Activated T-cell treated with anti-CD3 and anti-CD28 coated beads for 4 hours (primary cell): ENCODE results near the gene CFAP410.
A peak's percentile ranks its signal among the peaks of the same experiment; 100 is the strongest.

Experiments
- DNase-seq: peaks from one replicate; pipeline ENCODE4 v3.0.0-alpha.2; 2020

Gene CFAP410

DNA sequence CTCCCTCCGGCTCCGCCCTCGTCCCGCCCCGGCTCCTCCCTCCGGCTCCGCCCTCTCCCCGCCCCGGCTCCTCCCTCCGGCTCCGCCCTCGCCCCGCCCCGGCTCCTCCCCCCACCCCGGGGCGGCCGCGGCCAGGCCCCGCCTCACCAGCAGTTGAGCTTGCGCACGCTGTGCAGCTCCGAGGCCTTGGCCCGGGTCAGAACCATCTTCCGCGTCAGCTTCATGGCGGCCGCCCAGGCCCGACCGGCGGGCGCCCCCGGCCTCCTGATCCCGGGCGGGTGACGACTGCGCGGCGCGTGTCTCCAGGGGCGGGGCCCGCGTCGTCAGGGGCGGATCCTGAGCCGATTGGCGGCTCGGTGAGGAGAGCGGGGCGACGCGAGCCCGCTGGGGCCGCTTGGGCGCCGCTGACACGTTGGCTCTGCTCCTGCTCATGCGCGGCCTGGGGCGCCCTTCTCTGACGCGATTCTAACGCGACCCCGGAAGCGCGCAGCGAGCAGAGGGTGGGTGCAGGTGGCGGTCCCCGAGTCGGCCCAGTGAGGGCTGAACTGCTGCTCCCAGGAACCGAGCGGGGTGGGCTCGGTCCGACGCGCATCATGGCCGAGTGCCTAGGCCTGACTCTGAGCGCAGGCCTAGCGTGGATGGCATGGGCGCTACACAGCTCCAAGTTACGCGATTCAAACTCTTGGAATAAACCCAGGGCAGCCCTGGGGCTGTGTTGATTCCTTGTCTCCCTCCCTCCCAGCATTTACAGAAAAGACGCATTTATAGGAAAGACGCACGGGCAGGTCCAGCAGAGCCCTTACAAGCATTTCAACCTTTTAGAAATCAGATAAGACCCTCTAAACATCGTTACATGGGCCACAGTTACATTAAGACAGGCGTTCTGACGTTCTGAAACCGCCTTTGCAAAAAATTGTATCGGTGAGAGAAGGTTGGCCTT is at the start of gene CFAP410:
CFAP410 (minus strand) TSS at position 420 of the 940 bp plus-strand sequence; CDS start at position 224, 196 bp downstream.
- DNase-seq = peak; percentile 92

DNA sequence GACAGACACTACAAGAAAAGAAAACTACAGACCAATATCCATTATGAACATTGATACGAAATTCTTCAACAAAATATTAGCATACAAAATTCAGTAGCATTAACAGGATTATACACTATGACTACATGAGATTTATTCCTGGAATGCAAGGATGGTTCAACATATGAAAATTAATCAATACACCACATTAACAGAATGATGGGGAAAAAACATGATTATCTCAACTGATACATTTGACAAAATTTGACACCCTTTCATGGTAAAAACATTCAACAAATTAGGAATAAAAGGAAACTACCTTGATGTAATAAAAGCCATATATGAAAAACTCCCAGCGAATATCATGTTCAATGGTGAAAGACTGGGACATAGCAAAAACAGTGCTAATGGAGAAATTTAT is 45.8 kb upstream of the CFAP410 start:
- DNase-seq = no peak

DNA sequence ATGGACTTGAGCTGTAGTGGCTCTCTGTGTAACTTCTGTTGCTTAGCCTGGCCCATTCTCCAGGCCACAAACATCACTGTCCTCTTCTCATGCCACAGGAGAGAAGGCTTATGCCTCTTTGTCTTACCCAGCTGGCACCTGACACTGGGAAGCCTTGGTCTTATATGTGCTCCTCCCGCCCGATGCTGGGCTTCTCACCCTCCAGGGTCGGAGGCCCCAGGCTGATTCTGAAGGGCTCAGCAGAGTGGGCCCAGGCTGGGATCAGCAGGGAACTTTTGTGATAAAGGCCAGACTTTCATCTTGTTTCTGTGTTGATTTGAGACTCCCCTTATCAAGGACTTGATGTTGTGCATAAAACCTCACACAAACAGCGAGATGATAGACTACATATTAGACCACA is 44.0 kb upstream of the CFAP410 start:
- DNase-seq = no peak

DNA sequence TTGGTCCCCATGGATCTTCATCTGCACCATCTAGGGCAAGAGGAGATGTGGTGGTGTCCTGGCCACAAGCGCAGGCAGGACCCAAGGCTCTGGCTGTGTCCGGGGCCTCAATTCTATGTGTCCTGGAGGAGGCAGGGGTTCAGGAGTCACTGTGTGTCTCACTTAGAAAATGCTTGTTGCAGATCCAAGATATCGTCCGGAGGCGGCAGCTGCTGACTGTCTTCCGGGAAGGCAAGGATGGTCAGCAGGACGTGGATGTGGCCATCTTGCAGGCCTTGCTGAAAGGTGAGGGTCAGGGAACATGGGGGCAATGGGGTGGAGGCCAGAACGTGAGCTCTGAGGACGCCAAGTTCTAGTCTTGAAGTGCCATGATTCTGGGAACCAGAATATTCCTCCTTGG is 43.3 kb upstream of the CFAP410 start:
- DNase-seq = no peak

DNA sequence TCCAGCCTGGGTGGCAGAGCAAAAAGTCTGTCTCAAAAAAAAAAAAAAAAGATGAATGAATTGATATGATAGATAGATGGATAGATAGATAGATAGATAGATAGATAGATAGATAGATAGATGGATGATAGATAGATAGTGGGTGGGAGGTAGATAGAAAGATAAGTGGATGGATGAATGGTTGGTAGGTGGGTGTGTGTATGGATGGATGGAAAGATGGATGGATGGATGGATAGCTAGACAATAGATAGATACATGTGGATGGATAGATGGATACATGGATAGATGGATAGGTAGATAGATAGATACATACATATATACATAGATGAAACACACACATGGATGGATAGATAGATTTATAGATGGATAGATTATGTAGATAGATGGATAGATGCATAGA is 42.7 kb upstream of the CFAP410 start:
- DNase-seq = no peak

DNA sequence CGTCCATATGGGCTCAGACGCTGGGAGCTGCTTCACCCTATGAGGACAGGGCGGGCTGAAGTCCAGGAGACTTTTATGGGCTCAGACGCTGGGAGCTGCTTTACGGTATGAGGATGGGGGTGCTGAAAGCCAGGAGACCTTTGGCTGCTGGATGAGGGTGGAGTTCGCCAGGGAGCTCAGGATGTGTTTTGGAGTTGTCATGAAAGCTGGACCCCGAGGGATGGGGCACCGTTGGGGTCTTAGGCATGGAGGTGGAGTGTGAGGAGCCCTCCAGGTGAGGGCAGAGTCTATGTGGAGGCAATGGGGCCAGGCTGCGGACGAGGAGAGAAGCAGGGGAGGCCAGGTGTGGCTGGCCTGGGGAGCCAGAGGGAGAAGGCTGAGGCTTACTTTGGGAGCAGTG is 41.7 kb upstream of the CFAP410 start:
- DNase-seq = no peak

DNA sequence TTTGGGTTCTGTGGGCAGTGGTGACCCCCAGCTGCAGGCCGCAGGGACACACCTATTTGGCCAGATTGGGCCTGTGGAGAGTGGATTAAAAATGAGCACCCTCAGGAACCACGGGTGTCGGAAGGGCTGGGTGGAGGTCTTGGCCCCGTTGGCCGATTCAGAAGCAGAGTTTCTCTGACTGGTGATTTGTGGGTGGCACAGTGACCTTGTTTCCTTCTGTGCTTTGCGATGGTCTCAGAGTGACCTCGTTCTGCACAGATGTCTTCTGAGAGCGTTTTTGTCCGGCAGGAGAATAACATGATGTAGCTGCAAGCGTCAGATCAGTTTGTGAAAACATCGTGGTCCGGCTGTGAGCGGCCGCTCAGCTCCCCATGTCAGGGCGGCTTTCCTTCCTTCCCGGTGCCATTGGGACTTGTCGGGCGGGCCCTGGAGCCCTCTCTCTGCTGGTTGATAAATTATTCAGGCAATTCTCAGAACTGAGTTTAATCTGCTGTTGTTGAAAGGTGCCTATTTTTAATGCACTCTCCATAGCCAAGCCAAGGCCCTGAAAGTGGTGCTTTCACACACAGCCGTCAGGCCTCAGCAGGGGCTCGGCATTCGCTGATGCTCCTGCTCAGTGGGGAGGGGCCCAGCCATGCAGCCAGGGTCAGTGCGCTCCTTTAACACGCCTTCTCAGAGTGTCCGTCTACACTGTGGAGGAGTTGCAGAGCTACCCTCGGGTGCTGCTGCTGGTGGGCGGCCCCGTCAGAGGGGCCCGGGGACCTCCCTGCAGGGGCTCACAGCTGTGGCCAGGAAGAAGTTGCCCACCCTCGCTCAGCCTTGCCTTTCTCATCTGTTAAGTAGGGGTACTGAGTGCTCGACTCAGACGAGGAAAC is 41.0 kb upstream of the CFAP410 start:
- no peak for DNase-seq

DNA sequence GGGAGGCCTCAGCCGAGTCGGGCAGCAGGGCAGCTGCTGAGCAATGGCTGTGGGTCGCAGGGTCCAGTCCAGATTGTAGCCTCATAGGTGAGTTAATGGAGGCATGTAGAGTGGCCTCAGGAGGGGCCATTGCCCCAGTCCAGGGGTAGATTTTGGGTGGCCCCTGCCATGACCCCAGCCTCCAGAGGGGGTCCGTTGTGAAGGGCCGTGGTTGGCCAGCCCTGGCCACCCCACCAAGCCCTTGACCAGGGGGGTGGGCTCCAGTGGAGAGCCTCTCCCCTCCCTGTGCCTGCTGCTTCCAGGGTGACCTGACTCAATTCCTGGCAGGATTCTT is 40.3 kb upstream of the CFAP410 start:
- no peak for DNase-seq

DNA sequence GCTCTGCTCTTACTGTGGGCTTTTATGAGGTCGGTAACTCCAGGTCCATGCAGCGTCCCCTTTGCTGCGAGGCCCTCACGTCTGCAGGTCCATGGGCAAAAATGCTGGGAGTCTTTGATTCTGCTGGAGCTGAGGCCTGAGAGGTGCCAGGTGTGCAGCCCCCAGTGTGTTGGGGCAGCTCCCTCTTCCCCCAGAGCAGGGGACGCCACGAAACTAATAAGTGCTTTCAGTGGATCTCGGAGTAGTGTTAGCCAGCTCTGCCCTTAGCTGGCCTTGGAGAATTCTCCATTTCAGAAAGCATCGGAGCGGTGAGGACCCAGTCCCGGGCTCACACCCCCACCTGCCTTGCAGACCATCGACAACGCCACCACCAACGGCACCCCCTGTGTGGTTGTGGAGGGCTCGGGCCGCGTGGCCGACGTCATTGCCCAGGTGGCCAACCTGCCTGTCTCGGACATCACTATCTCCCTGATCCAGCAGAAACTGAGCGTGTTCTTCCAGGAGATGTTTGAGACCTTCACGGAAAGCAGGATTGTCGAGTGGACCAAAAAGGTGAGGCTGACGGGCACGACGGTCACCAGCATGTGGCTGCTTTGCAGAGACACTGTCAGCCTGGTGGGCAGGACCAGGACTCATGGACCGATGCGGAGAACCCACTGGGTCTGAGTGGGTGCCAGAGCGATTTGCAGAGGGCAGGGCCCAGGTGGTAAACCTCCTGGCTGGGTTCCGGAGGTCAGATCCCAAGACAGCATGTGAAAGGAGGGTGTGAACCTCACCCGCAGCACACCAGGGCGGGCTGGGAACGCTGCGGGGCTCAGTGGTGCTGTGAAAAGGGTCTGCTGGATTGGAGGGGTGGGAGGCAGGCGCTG is 39.7 kb upstream of the CFAP410 start:
- DNase-seq = no peak

DNA sequence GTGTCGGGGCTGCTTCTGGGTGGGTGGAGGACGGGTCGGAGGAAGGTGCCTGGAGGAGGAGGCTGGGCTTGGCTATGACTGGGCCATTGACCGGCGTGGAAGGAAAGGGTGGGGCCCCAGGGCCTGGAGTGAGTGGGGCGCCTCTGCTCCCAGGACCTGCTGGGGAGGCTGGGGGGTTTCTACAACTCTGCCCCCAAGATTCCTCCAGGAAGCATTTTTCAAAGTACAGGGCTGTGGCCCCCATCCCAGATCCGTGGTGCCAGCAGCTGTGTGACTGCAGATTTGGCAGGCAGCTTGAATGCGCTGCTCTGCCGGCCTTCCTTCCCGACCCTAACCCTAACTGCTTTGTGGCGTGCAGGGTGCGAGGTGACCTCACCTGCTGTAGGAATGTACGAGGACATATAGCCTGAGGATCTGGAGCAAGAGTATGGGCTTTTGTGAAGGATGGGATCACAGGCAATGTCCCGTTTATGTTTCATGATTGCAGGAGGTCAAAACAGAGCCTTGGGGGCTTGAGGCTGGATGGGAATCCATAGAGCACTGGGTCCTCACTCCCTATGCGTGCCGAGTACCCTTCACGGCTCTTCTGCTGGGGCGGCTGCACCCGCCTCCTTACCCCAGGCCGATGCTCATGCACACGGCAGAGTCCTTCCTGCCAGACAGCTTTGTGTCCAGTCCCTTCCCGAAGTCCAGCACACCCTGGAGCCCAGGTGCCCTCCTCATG is 38.9 kb upstream of the CFAP410 start:
- DNase-seq = no peak

DNA sequence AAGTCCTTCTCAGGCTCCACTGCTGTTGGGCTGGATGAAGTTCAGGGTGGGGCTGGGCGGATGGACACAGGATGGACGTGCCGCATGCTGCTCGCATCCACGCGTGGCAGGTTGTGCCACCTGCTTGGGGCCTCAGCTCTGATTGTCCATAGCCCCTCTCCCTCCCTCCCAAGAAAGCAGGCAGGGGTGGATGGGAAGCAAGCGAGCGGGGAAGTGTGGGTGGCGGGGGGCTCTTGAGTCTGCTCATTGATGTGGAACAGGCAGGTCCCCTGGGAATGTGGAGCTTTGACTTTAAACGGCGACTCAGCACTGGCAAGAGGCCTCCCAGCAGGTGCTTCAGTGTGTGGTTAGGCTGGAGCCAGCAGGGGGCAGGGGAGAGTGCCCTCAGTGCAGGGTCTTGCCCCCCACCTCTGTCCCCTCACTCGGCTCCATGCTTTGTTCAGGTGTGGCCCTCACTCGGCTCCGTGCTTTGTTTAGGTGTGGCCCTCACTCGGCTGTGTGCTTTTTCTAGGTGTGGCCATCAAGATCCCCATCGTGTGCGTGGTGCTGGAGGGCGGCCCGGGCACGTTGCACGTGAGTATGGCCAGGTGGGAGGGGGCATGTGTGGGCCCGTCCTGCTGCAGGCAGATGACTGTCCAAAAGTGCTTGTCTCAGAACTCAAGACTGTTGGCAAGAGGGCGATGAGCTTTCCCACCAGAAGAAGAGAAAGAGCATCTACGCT is 38.2 kb upstream of the CFAP410 start:
- no peak for DNase-seq

DNA sequence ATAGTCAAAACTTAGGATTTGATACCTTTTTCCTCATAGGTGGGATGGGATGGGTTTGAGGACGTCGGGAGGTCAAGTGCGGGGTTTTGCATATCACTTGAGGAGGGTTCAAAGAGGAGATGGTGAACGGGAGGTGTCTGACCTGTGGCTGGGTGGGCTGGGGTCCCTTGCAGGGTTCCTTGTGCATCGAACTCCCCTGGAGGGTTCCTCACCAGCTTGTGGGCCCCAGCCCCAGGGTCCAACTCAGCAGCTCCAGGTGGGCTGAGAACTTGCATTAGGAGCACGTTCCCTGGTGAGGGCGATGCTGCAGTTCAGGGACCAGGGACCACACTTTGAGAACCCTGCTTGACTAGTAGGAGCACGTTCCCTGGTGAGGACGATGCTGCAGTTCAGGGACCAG is 37.4 kb upstream of the CFAP410 start:
- no peak for DNase-seq

DNA sequence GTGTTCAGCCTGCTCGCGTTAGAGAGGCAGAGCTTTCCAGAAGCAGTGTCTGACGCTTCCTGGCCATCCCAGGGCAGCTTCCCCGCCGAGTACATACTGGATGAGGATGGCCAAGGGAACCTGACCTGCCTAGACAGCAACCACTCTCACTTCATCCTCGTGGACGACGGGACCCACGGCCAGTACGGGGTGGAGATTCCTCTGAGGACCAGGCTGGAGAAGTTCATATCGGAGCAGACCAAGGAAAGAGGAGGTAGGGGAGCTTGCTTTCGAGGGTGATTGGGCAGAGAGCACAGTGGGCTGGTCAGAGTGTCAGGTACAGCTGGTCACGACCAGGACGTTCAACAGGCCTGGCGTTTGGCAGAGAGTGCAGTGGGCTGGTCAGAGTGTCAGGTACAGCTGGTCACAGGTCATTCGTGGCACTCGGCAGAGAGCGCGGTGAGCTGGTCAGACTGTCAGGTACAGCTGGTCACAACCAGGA is 36.6 kb upstream of the CFAP410 start:
- no peak for DNase-seq

DNA sequence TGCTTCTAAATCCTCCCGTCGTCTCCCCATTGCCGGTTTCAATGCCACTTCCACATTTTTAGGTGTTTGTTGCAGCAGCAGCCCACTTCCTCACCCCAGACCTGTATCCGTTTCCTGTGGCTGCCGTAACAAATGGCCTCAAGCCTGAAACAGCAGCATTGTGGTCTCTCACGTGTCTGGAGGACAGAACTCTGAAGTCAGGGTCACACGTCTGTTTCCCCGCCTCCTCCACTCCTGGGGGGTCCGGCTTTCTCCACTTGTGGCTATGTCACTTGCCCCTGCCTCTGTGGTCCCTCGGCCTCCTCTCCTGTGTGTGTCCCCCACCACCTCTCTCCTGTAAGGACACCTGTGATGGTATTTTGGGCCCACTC is 36.1 kb upstream of the CFAP410 start:
- no peak for DNase-seq

DNA sequence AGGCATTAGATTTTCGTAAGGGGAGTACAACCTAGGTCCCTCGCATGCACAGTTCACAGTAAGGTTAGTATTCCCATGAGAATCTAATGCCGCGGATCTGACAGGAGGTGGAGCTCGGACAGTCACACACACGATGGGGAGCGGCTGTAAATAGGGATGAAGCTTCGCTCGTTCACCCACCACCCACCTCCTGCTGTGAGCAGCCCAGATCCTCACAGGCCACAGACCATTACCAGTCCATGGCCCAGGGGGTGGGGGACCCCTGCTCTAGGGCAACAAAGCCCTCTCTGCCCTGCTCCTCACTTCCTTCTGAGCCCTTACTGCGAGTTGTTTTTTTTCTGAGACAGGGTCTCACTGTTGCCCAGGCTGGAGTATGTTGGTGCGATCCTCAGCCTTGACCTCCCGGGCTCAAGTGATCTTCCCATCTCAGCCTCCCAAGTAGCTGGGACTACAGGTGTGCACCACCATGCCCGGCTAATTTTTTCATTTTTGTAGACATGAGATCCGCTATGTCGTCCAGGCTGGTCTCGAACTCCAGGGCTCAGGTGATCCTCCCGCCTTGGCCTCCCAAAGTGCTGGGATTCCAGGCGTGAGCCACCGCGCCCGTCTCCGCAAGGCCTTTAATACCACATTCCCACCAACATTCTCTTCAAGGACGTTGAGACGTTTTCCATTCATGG is 35.6 kb upstream of the CFAP410 start:
- DNase-seq = no peak

DNA sequence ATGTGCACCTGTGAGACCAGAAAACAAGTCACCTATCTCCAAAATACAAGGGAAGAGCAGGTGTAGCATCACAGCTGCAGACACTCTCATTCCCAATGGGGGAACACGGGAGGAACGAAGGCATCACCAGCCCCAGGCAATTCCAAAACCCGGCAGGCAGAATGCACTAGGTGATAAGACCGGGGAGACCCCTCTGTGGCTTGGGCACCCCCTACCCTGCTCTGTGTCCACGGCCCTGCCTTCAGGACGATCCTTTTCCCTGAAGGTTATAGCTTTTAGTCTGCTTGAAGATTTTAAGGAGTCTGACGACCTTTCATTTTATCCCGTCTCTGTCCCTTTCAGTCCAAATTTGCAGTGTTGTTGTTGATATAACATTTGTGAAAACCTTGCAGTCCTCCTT is 33.4 kb upstream of the CFAP410 start:
- no peak for DNase-seq

DNA sequence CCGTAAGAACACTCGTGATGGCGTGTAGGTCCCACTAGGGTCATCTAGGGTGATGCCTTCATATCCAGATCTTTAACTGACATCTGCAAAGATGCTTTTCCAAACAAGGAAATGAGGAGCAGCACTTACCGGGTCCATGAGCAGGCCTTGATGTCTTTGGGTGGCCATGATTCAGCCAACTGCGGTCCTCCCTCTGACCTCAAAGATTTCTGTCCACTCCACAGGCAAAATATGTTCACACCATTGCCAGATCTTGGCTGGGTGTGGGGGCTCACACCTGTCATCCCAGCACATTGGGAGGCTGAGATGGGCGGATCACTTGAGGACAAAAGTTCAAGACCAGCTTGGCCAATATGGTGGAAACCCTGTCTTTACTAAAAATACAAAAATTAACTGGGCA is 32.4 kb upstream of the CFAP410 start:
- DNase-seq = no peak

DNA sequence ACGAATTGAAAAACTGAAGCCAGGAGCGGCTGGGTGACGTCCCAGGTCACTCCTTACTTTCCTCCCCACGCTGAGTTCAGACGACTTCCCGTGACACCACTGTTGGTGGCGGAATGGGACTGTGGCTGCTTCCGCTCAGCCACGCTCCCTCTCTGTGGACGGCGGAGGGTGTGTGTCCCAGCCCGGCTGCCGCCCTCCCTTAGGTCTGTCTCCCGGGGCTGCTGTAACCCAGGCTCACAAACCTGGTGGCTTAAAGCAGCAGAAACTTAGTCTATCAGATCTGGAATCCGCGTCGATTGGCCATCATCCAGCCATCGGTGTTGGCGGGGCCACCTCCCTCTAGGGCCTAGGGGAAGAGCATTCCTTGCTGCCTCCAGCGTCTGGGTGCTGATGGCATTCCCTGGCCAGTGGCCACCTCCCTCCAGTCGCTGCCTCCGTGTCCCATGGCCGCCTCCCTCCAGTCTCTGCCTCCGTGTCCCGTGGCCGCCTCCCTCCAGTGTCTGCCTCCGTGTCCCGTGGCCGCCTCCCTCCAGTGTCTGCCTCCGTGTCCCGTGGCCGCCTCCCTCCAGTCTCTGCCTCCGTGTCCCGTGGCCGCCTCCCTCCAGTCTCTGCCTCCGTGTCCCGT is 31.7 kb upstream of the CFAP410 start:
- DNase-seq = no peak

DNA sequence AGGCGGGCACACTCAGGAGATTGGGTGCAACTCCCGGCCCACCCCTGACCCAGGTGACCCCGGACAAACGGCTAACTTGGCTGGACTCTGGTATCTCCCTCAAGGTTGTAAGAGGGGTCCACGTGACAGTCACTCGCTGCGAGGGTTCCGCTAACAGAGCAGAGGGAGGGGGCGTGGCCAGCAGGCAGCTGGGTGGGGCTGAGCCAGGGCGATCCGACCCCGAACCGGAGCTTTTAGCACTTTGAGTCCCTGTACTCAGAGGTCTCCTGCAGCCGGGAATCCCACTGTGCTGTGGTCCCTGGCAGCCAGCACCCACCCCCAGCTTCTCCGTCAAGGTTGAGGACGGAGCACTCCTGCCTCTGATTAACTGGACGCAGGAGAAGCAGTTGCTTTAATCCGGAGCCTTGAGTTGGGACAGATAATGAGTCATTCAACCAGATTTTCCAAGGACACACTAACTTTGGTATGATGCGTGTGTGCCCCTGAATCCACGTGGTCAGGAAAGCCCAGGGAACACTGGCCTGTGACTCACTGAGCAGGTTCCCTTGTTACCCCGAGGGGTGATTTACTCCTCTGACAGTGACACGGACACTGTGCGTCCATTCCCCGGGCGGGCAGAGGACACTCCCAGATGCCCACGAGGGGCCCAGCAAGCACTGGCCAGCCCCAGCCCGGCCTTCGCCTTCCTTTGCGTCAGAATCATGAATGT is 31.0 kb upstream of the CFAP410 start:
- DNase-seq = no peak
